ENCODE measurements around the gene ZNG1A. TPM values are rescaled to one million over a fixed set of nuclear protein-coding genes. Genes with fewer than 3 reads are reported as not detected.

The ZNG1A gene
- 22.5 and 29.6 TPM in 2 replicates for total RNA-seq

DNA sequence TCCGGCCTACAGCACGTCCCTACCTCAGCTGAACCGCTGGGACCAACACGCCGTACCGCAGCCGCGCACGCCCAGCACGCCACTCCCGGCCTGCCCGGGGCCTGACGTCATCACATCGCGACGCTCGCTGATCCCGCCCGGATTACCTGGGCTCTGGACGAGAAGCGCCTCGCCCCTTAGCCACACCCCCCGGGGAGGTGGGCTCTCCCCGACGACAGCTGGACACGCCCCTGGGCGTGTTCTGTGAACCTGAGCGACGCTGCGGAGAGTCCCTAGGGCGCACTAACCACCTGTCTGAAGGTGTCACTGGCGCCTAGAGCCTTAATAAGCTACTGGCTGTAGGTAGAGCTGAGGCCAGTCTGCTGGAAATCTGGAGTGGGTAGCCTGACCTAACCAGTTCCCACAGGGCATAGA is at the start of gene ZNG1A:
Gene ZNG1A, minus strand, starts transcription at position 87 of the 414 bp plus-strand sequence. CDS start 87 bp downstream, outside the sequence.
- peak within 1 kb of the TSS; percentile 65 for H3K4me3 ChIP-seq (ENCODE audit: low read depth, low read length)
- peak; percentile 71 for DNase-seq (ENCODE audit: low read depth)

DNA sequence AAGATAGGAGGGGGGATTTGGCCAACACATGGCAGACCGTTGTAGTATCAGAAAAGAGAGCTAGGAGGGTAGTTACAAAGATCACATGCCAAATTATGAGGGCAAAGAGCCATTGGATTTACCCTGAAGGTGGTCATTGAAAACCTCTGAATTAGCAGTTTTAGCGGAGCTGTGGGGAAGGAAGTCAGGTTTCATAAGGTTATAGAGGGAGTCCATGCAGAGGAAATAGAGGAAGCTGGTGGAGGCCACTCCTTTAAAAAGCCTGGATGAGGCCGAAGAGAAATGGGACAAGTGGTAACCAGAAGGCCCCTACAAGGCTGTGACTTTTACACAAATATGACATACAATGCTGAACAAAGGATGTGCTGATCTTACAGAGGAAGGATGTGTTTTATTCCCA is 49.0 kb upstream of the ZNG1A start:
- H3K4me3 ChIP-seq (ENCODE audit: low read depth, low read length), result no peak overlapping the region
- no peak for DNase-seq (ENCODE audit: low read depth)
- TF ChIP-seq, protein P1, sequence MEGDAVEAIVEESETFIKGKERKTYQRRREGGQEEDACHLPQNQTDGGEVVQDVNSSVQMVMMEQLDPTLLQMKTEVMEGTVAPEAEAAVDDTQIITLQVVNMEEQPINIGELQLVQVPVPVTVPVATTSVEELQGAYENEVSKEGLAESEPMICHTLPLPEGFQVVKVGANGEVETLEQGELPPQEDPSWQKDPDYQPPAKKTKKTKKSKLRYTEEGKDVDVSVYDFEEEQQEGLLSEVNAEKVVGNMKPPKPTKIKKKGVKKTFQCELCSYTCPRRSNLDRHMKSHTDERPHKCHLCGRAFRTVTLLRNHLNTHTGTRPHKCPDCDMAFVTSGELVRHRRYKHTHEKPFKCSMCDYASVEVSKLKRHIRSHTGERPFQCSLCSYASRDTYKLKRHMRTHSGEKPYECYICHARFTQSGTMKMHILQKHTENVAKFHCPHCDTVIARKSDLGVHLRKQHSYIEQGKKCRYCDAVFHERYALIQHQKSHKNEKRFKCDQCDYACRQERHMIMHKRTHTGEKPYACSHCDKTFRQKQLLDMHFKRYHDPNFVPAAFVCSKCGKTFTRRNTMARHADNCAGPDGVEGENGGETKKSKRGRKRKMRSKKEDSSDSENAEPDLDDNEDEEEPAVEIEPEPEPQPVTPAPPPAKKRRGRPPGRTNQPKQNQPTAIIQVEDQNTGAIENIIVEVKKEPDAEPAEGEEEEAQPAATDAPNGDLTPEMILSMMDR (IDR thresholded peaks at IDR 0.05; ENCODE audit: insufficient read depth, low read depth, low read length), result no peak

DNA sequence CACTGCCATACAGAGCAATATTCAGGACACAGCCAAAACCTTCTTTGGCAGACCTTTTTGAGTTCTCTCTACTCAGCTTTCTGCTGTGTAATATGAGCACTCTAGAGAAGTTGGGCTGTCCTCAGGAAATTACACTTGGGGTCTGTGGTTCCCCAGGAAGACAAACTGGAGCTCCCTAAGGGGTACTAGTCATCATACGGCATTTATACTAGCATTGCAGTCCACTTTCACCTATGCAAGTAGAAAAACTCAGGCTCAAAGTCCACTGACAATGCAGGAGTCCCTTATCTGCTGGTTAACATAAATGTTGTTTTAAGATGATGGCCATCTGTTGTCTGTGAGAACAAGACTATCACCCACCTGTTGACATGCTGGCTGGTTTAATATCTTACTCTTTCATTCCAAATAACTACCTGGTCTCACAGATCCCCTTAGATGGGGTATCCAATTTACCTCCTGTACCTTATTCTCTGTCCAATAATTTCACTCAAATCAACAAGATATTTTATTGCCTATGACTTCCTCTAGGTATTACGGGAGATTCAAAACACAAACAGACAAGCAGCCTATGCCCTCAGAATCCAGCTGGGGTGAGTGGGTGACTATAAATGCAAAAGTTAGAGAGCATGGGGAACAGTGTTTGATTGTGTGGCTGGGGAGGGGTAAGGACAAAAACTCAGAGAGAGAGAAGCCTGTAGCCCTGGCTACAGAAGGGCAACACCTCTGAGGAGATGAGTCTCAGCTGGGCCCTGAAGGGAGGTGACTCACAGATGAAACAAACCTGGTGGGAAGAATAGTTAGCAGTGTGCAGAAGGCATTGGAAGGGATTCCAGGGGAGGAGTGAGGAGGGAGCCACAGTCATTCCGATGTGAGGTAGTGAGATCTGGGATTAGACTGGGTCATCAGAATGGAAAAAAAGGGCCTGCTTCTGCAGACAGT is 46.0 kb upstream of the ZNG1A start:
- no peak for DNase-seq (ENCODE audit: low read depth)
- no peak overlapping the region for H3K4me3 ChIP-seq (ENCODE audit: low read depth, low read length)
- TF ChIP-seq, protein P1 (IDR thresholded peaks at IDR 0.05; ENCODE audit: insufficient read depth, low read depth, low read length), result no peak

DNA sequence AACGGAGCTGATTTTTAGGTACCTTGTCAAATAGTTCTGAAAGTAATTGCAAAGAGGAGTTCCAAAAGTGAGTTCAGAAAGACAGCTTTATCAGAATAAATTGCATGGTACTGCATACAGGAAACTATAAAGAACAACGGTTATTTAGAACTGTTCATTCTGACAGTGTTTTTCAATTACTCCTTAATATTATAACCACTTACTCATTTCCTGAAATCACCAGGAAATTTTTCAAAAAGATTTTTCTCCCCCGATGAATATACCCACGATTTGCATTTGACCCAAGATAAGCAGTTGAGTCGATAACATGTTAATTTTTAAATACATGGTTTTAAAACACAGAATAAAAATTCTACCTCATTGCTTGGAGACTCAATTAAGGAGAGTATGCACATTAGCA is 45.2 kb upstream of the ZNG1A start:
- TF ChIP-seq, protein P1 (IDR thresholded peaks at IDR 0.05; ENCODE audit: insufficient read depth, low read depth, low read length), result no peak
- no peak for DNase-seq (ENCODE audit: low read depth)
- no peak overlapping the region for H3K4me3 ChIP-seq (ENCODE audit: low read depth, low read length)

DNA sequence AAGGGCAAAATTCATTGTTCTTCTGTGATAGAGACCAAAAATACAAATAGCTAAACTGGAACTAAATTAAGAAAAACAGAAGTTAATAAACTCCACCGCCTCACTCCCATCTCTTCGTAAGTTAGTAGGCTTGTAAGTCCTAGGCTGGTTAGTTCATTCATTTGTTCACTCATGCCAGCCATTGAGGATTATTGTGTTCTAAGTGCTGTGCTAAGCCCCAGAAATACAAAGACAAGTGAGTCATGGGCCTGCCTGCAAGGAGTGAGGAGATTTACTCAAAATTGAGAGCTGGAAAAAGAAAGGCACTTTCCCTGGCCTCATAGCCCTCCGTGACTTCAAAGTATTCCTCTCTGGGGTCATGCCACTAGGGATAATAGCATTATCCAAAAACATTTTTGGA is 44.3 kb upstream of the ZNG1A start:
- DNase-seq (ENCODE audit: low read depth), result no peak
- no peak overlapping the region for H3K4me3 ChIP-seq (ENCODE audit: low read depth, low read length)
- TF ChIP-seq, protein P1 (IDR thresholded peaks at IDR 0.05; ENCODE audit: insufficient read depth, low read depth, low read length), result no peak

DNA sequence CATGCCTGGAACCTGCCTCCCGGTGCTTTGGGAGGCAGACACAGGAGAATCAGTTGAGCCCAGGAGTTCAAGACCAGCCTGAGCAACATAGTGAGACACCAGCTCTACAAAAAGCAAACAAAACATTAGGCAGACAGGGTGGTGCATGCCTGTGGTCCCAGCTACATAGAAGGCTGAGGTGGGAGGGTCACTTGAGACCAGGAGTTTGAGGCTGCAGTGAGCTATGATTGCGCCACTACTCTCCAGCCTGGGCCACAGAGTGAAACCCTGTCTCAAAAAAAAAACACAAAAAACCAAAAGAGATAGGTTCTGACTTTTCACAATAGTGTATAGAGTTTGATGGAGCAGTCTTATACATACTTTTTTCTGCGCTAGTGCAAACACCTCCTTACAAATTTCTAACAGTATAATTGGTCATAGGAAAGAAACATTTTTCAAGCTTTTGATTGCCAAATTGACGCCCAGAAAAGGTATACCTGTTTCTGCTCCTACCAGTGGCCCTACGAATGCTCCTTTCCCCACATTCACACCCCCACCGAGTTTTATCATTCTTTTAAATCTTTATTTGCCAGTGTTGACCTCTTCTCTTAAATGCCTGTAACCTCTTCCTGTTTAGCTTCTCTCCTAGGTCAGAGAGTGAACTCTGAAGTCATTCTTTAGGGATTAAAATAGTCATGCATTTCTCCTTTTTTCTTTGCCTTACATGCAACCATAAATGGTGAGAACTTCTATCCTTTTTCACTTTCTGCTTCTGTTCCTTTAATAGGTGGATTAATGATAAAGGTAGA is 43.3 kb upstream of the ZNG1A start:
- peak; percentile 12 for DNase-seq (ENCODE audit: low read depth)
- TF ChIP-seq, protein P1 (IDR thresholded peaks at IDR 0.05; ENCODE audit: insufficient read depth, low read depth, low read length), result no peak
- H3K4me3 ChIP-seq (ENCODE audit: low read depth, low read length), result no peak overlapping the region

Measured in fibroblast of villous mesenchyme (primary cell).